ENCODE results near the gene COIL. TPM values are rescaled to one million over a fixed set of nuclear protein-coding genes. Genes with fewer than 3 reads are reported as not detected.

Gene COIL, protein sequence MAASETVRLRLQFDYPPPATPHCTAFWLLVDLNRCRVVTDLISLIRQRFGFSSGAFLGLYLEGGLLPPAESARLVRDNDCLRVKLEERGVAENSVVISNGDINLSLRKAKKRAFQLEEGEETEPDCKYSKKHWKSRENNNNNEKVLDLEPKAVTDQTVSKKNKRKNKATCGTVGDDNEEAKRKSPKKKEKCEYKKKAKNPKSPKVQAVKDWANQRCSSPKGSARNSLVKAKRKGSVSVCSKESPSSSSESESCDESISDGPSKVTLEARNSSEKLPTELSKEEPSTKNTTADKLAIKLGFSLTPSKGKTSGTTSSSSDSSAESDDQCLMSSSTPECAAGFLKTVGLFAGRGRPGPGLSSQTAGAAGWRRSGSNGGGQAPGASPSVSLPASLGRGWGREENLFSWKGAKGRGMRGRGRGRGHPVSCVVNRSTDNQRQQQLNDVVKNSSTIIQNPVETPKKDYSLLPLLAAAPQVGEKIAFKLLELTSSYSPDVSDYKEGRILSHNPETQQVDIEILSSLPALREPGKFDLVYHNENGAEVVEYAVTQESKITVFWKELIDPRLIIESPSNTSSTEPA
- total RNA-seq = 4.8 TPM

DNA sequence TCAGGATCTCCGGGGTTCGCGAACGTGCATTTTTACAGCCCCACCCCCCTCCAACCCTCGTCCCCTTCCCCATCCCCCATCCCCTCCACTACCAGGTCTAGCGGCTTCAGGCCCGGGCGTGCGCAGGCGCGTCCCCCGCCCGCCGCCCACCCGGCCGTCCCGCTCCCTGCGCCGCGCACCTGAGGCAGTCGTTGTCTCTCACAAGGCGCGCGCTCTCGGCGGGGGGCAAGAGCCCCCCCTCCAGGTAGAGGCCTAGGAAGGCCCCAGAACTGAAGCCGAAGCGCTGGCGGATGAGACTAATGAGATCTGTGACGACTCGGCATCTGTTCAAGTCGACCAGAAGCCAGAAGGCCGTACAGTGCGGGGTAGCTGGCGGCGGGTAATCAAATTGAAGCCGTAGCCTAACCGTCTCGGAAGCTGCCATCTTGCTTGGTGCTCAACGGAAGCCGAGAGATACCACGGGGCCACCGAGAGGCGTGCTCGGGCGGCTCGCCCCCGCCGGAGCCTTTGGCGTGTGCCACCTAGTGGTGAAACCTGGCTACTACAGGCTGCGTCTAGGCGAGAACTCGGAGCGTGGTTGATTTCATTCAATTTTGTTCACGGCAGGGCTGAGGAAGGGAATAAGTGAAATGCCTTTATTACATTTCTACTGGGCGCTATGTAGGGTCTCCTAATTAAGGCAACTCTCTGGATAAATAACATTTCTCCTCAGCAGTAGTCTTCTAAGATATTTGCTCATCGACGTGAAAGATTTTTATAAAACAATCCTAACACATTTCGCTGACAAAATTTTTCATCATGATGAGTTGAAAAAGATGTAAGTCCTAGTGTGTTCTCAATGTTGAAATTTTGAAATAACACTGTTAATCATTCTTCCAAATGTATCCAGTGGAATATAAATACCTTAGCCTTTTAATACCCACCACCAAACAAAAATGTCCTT, at the start of gene COIL:
Gene COIL (minus strand): TSS at position 455 of the 943 bp plus-strand sequence. CDS start 31 bp downstream, at position 424.
- peaks cover 7 to 14% of the 10 kb centered on the region in 2 donors for H3K4me1 ChIP-seq
- peak within 1 kb of the TSS; percentile 84 to 89 for H3K4me3 ChIP-seq
- no peaks in the 10 kb centered on the region for H3K9me3 ChIP-seq
- peak; percentile 39 to 95 for DNase-seq (ENCODE audit: low spot score in 2 of 2)
- no peaks in the 10 kb centered on the region for H3K36me3 ChIP-seq
- peak within 1 kb of the TSS; percentile 84 to 89 for H3K27ac ChIP-seq
- TF ChIP-seq, protein P1, sequence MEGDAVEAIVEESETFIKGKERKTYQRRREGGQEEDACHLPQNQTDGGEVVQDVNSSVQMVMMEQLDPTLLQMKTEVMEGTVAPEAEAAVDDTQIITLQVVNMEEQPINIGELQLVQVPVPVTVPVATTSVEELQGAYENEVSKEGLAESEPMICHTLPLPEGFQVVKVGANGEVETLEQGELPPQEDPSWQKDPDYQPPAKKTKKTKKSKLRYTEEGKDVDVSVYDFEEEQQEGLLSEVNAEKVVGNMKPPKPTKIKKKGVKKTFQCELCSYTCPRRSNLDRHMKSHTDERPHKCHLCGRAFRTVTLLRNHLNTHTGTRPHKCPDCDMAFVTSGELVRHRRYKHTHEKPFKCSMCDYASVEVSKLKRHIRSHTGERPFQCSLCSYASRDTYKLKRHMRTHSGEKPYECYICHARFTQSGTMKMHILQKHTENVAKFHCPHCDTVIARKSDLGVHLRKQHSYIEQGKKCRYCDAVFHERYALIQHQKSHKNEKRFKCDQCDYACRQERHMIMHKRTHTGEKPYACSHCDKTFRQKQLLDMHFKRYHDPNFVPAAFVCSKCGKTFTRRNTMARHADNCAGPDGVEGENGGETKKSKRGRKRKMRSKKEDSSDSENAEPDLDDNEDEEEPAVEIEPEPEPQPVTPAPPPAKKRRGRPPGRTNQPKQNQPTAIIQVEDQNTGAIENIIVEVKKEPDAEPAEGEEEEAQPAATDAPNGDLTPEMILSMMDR (IDR thresholded peaks at IDR 0.05) = peak; percentile 94 to 100 (median 98)
- no peaks in the 10 kb centered on the region for H3K27me3 ChIP-seq
- intact Hi-C loops (cut with DNase I) = loop anchor here (2.0 to 5.0 kb wide), 2 partner anchors 18 to 1046 kb away; partner anchors contain the start of genes SCPEP1 and SRSF1

DNA sequence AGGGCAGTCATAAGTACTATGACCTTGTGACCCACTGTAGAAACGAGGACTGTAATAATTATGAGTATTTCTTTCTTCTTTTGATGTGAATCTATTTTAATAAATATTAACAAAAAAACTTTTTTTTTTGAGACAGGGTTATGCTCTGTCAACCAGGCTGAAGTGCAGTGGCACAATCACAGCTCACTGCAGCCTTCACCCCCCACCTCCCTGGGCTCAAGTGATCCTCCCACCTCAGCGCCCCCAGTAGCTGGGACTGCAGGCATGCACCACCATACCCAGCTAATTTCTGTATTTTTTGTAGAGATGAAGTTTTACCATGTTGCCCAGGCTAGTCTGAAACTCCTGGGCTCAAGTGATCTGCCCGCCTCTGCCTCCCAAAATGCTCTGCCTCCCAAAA, 49.6 kb upstream of the COIL start:
- Histone ChIP-seq H3K4me3 (no peak overlapping the region), H3K9me3 (no peaks in the 10 kb centered on the region), H3K27ac (no peak overlapping the region), H3K36me3 (peaks cover 6 to 8% of the 10 kb centered on the region in 2 donors), H3K4me1 (no peaks in the 10 kb centered on the region), H3K27me3 (no peaks in the 10 kb centered on the region)
- no peak for DNase-seq (ENCODE audit: low spot score in 2 of 2)
- TF ChIP-seq, protein P1 (IDR thresholded peaks at IDR 0.05) = no peak
- intact Hi-C loops (cut with DNase I) = no loop called here

DNA sequence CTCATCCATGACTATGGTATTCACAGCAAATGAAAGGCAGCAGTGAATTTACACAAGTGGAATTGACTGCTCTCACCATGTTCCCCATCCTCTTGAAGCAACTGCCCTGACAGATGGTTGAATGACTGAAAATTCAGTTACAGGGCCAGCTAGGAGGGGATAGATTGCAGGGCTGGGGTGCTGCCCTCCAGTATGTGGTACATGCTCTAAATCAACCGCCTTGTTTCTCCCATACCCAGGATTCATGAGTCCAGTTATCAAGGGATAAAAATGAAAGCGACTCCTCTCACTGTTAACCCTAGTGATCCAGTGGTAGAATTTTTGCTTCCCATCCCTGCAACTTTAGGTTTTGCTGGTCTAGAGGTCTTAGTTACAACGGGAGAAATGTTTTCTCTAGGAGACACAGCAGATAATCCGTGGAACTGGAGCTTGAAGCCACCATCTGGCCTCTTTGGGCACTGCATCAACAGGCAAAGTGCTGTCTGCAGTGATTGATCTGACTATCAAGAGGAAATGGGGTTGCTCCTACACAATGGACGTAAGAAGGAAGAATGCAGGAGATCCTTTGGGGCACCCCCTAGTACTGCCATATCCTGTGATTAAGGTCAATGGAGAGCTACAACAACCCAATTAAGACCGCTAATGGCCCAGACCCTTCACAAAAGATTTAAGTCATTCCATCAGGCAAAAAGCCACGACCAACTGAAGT, 49.0 kb upstream of the COIL start:
- no peak overlapping the region for H3K4me3 ChIP-seq
- peak in 1 of 2 donors; percentile 75 for DNase-seq (ENCODE audit: low spot score in 2 of 2)
- no peaks in the 10 kb centered on the region for H3K9me3 ChIP-seq
- no peaks in the 10 kb centered on the region for H3K4me1 ChIP-seq
- H3K27ac ChIP-seq = no peak overlapping the region
- peaks cover 6 to 9% of the 10 kb centered on the region in 2 donors for H3K36me3 ChIP-seq
- TF ChIP-seq, protein P1 (IDR thresholded peaks at IDR 0.05) = peak; percentile 37 to 74 (median 70)
- H3K27me3 ChIP-seq = no peaks in the 10 kb centered on the region
- intact Hi-C loops (cut with DNase I) = no loop called here

DNA sequence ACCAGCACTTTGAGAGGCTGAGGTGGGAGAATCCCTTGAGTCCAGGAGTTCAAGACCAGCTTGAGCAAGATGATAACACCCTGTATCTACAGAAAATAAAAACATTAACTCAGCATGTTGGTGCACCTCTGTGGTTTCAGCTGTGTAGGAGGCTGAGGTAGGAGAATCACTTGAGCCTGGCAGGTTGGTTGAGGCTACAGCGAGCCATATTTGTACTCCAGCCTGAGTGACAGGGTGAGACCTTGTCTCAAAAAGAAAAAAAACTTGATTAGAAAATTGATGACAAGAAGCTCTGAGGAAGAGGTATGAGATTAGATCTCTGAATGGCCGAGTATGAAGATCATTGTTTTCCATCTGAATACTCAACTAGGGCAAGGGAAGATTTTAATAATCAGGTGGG, 48.1 kb upstream of the COIL start:
- no peak for DNase-seq (ENCODE audit: low spot score in 2 of 2)
- H3K4me1 ChIP-seq = no peaks in the 10 kb centered on the region
- TF ChIP-seq, protein P1 (IDR thresholded peaks at IDR 0.05) = no peak
- no peaks in the 10 kb centered on the region for H3K27me3 ChIP-seq
- intact Hi-C loops (cut with DNase I) = no loop called here
- H3K36me3 ChIP-seq = peaks cover 6 to 14% of the 10 kb centered on the region in 2 donors
- no peak overlapping the region for H3K27ac ChIP-seq
- H3K9me3 ChIP-seq = no peaks in the 10 kb centered on the region
- H3K4me3 ChIP-seq = no peak overlapping the region

DNA sequence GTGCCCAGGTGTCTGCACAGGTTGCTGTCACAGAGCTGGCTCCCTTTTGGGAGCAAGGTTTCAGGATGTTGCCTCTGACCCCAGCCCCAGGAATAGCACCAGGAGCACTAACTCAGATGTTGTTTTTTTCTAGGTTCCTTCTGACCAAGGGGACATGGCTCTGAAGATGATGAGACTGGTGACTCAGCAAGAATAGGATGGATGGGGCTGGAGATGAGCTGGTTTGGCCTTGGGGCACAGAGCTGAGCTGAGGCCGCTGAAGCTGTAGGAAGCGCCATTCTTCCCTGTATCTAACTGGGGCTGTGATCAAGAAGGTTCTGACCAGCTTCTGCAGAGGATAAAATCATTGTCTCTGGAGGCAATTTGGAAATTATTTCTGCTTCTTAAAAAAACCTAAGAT, 45.2 kb upstream of the COIL start:
- Histone ChIP-seq H3K27me3 (no peaks in the 10 kb centered on the region), H3K36me3 (peaks cover 25 to 44% of the 10 kb centered on the region in 2 donors), H3K9me3 (no peaks in the 10 kb centered on the region), H3K27ac (no peak overlapping the region), H3K4me1 (no peaks in the 10 kb centered on the region), H3K4me3 (no peak overlapping the region)
- TF ChIP-seq, protein P1 (IDR thresholded peaks at IDR 0.05) = no peak
- intact Hi-C loops (cut with DNase I) = no loop called here
- no peak for DNase-seq (ENCODE audit: low spot score in 2 of 2)

All from ascending aorta (tissue), 2 donors.